ENCODE measurements around the gene DTD1.

DTD1 gene, protein sequence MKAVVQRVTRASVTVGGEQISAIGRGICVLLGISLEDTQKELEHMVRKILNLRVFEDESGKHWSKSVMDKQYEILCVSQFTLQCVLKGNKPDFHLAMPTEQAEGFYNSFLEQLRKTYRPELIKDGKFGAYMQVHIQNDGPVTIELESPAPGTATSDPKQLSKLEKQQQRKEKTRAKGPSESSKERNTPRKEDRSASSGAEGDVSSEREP

DNA sequence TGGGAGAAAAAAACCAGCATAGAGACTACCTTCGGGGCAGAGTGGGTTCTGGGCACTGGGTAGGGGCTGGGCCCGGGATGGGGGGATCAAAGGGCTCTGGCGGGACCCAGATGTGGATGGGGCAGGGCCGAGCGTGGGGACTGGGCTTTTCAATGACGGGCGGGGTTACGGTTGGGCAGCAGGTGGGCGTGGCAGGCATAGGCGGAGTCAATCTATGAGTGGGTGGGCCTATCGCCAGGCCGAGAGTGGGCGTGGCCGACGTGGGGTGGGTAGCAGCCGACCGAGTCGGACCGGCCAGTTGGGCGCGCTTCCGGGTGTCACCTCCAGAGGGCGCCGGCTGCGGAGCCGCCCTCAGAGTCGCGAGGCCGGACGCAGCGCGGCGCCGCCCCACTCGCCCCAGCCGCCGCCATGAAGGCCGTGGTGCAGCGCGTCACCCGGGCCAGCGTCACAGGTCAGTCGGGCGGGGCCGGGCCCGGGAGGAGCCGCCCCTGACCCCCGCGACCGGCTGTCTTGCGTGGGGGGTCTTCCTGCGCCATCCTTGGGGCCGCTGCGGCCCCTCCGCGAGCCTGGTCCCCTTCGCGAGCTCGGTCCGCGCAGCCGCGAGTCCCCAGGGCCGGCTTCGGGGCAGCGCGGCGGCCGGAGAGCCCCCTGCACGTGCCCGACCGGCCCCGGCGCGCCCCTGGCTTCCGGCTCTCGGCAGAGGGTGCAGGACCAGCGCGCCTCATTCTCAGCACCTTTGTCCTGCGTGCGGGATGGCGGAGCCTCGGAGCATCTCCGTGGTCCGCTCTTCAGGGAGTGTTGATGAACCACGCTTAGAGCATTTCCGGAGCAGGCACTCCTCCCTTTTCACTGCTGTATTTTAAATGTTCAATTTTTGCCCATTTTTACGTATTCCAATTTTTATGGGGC, at the start of gene DTD1:
TSS of gene DTD1 (plus strand) at position 390 of the 909 bp plus-strand sequence. CDS start at position 409, 19 bp downstream.
- H3K4me3 Mint-ChIP-seq, result peak within 1 kb of the TSS; percentile 86
- H3K27me3 Mint-ChIP-seq (ENCODE audit: low read depth), result peaks cover 9% of the 10 kb centered on the region
- no peaks in the 10 kb centered on the region for H3K36me3 Mint-ChIP-seq (ENCODE audit: low read depth)
- peaks cover 20% of the 10 kb centered on the region for H3K4me1 Mint-ChIP-seq (ENCODE audit: low read depth)
- H3K9me3 Mint-ChIP-seq, result no peaks in the 10 kb centered on the region
- H3K27ac Mint-ChIP-seq, result peak within 1 kb of the TSS; percentile 85

- Mint-ChIP-seq H3K4me1 (ENCODE audit: low read depth) (peaks cover 6% of the 10 kb centered on the region), H3K9me3 (no peaks in the 10 kb centered on the region), H3K36me3 (ENCODE audit: low read depth) (peaks cover 60% of the 10 kb centered on the region), H3K27me3 (ENCODE audit: low read depth) (no peaks in the 10 kb centered on the region), H3K4me3 (no peak overlapping the region), H3K27ac (no peak overlapping the region)
Measured at GRCh38 chr20:18541741-18542140, 46.1 kb upstream of the DTD1 start.

GRCh38 chr20:18543216-18543615, 44.6 kb upstream of the DTD1 start:
- Mint-ChIP-seq H3K27me3 (ENCODE audit: low read depth) (no peaks in the 10 kb centered on the region), H3K4me1 (ENCODE audit: low read depth) (peaks cover 6% of the 10 kb centered on the region), H3K9me3 (no peaks in the 10 kb centered on the region), H3K27ac (no peak overlapping the region), H3K36me3 (ENCODE audit: low read depth) (peaks cover 58% of the 10 kb centered on the region), H3K4me3 (no peak overlapping the region)

DNA sequence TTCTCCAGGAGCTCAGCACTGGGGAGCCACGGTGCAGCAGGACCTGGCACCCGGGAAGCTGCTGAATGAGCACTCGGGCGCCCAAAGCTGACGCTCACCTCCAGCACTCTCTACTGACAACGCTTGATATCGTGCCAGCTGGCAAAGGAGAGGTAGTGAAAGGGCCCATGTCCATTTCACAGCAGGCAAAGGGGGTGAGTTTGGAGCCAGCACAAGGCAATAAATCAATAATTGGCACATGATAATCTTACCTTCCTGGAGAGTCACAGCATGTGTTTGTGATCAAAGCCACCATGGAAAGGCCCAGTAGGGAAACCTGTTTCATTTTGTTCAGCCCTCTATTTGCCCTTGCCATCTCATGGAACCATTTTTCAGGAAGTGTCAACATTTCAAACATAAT, 43.9 kb upstream of the DTD1 start:
- Mint-ChIP-seq H3K27ac (no peak overlapping the region), H3K4me1 (ENCODE audit: low read depth) (peaks cover 6% of the 10 kb centered on the region)

DNA sequence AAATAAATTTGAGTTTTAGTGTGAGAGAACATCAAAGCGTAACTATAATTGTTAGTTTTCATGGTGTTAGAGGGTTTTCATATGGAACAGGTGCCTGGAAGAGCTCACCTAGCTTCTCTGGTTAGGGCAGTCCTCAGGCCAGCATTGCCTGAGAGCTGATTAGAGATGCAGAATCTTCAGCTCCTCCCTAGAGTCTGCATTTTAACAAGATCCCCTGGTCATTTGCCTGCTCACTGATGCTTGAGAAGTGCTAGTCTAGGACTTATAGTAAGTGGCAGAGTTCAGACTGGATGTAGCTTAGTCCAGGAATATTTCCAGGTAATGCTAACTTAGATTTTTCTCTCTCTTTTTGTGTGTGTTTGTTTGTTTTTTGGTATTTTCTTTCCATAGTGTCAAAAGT, 42.3 kb upstream of the DTD1 start:
- Mint-ChIP-seq H3K9me3 (no peaks in the 10 kb centered on the region), H3K36me3 (ENCODE audit: low read depth) (peaks cover 60% of the 10 kb centered on the region), H3K4me3 (no peak overlapping the region), H3K27me3 (ENCODE audit: low read depth) (no peaks in the 10 kb centered on the region), H3K27ac (no peak overlapping the region), H3K4me1 (ENCODE audit: low read depth) (peaks cover 2% of the 10 kb centered on the region)

More for the DNA sequence above, 43.9 kb upstream of the DTD1 start:
- no peaks in the 10 kb centered on the region for H3K27me3 Mint-ChIP-seq (ENCODE audit: low read depth)
- no peak overlapping the region for H3K4me3 Mint-ChIP-seq
- peaks cover 62% of the 10 kb centered on the region for H3K36me3 Mint-ChIP-seq (ENCODE audit: low read depth)
- H3K9me3 Mint-ChIP-seq, result no peaks in the 10 kb centered on the region

DNA sequence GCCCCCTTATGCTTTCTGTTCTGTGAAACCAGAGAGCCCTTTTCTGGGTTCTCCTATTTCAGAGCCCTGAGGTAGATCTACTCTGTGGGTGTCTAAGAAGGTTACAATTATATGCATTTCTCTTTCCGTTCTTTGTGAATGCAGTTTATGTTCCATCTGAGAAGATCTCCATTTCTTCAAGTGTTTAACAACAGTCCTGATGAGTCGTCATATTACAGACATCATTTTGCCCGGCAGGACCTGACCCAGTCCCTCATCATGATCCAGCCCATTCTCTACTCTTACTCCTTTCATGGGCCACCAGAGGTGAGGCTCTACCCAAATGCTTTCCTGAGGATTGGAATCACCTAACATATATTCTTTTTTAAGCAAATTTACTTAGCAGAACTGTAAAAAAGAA, 39.4 kb upstream of the DTD1 start:
- Mint-ChIP-seq H3K4me1 (ENCODE audit: low read depth) (no peaks in the 10 kb centered on the region), H3K36me3 (ENCODE audit: low read depth) (peaks cover 53% of the 10 kb centered on the region), H3K9me3 (no peaks in the 10 kb centered on the region), H3K27me3 (ENCODE audit: low read depth) (no peaks in the 10 kb centered on the region), H3K27ac (no peak overlapping the region), H3K4me3 (no peak overlapping the region)

DNA sequence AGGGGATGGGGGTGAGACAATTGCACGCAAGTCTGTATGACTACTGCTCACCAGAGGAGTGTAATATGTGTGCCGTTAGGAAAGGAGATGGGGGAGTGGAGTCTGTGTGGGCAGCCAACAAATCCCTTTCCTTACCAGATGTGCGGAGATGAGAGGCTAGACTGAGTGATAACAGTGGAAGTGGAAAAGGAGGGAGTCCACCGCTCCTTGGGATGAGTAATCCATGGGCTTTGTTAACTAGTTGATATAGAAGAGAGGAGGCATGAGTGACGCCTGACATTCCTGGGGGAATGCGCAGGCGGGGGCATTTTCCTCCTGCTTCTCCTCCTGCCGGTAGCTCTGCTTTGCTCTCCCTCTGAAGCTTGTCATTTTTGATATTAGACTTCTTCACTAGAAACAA, 34.1 kb upstream of the DTD1 start:
- no peak overlapping the region for H3K4me3 Mint-ChIP-seq
- H3K27ac Mint-ChIP-seq, result no peak overlapping the region
- no peaks in the 10 kb centered on the region for H3K9me3 Mint-ChIP-seq
- no peaks in the 10 kb centered on the region for H3K27me3 Mint-ChIP-seq (ENCODE audit: low read depth)
- peaks cover 2% of the 10 kb centered on the region for H3K4me1 Mint-ChIP-seq (ENCODE audit: low read depth)
- peaks cover 38% of the 10 kb centered on the region for H3K36me3 Mint-ChIP-seq (ENCODE audit: low read depth)

DNA sequence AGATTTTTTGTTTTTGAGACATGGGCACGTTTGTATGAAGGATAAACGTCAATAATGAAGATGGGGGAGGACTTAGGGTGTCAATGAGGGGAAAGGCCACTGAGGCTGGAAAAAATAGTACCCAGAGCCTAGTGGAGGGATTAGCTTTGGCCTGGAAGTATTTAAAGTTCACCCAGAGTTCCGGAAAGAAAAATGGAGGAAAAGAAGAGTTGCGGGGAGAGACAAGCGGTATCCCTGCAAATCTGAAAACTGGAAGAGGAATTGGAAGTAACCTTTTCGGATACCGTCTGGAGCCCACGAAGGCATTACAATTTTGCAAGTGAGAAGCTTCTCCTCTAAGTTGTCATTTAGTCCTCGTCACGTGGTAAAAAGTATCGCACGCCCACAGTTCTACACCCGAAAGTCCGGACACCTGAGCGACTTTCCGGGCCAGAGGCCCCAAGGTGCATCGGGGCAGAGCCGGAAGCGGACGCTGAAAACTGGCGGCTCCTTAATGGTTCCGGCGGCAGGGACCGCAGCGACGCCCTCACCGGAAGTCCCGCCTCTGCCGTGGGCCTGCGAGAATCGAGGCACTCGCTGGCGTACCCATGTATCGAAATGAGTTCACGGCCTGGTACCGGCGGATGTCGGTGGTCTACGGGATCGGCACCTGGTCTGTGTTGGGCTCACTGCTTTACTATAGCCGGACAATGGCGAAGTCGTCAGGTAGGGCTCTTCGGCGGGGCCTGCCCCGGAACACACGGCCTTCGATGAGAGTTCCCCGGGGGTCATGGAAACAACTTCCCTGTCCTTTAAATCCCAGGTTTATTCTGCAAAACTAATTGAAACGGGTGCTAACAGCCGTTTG, 20.7 kb upstream of the DTD1 start, which contains the start of gene SMIM26:
TSS of gene SMIM26 (plus strand) at position 541 of the 847 bp plus-strand sequence. CDS start at position 588, 47 bp downstream.
- peaks cover 30% of the 10 kb centered on the region for H3K36me3 Mint-ChIP-seq (ENCODE audit: low read depth)
- H3K9me3 Mint-ChIP-seq, result no peaks in the 10 kb centered on the region
- no peaks in the 10 kb centered on the region for H3K27me3 Mint-ChIP-seq (ENCODE audit: low read depth)

DNA sequence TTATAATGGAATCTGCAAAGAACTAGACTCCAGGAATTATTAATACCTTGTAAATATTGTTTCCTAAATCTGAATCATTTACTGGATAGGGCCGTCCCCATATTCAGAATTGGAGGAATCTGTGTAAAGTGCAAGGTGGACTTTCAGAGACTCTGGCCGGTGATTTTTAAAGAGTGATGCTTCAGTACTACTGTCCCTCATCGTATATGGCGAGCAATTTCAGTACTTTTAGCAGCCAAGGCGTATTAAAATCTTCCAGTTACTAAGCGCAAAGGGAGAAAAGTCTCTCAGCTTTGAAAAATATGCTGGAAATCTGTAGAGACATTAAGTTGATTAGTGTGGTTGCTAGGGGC, 20.1 kb upstream of the DTD1 start:
- no peaks in the 10 kb centered on the region for H3K27me3 Mint-ChIP-seq (ENCODE audit: low read depth)
- peaks cover 28% of the 10 kb centered on the region for H3K36me3 Mint-ChIP-seq (ENCODE audit: low read depth)
- H3K4me3 Mint-ChIP-seq, result peak overlapping the region; percentile 97
- no peaks in the 10 kb centered on the region for H3K9me3 Mint-ChIP-seq
- peak overlapping the region; percentile 97 for H3K27ac Mint-ChIP-seq
- peaks cover 15% of the 10 kb centered on the region for H3K4me1 Mint-ChIP-seq (ENCODE audit: low read depth)

More for the DNA sequence above, 20.7 kb upstream of the DTD1 start, which contains the start of gene SMIM26:
- Mint-ChIP-seq H3K27ac (peak within 1 kb of the TSS; percentile 97), H3K4me1 (ENCODE audit: low read depth) (peaks cover 15% of the 10 kb centered on the region), H3K4me3 (peak within 1 kb of the TSS; percentile 97)

- Mint-ChIP-seq H3K4me3 (no peak overlapping the region), H3K9me3 (no peaks in the 10 kb centered on the region), H3K27ac (no peak overlapping the region), H3K36me3 (ENCODE audit: low read depth) (peaks cover 24% of the 10 kb centered on the region), H3K27me3 (ENCODE audit: low read depth) (no peaks in the 10 kb centered on the region), H3K4me1 (ENCODE audit: low read depth) (peaks cover 15% of the 10 kb centered on the region)
Measured at GRCh38 chr20:18571009-18571408, 16.8 kb upstream of the DTD1 start.

DNA sequence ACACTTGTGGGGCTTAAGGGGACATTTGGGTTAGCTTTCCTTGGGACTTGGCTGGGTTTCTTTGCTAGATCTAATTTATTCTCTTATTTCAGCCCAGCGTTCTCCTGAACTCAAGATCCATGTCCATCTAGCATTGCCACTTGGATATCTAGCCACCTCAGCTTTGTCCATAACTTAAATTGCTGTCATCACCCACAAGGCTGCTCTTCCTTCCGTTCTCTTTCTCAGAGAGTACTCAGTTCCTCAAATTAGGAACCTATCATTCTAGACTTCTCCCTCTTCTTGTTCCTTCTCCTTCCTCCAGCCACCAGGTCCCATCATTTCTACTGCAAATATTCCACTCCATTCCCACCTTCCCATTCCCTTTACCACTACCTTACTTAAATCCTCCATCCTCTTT, 16.3 kb upstream of the DTD1 start:
- Mint-ChIP-seq H3K9me3 (no peaks in the 10 kb centered on the region), H3K4me1 (ENCODE audit: low read depth) (peaks cover 12% of the 10 kb centered on the region), H3K27me3 (ENCODE audit: low read depth) (no peaks in the 10 kb centered on the region), H3K4me3 (no peak overlapping the region), H3K36me3 (ENCODE audit: low read depth) (peaks cover 23% of the 10 kb centered on the region), H3K27ac (no peak overlapping the region)

DNA sequence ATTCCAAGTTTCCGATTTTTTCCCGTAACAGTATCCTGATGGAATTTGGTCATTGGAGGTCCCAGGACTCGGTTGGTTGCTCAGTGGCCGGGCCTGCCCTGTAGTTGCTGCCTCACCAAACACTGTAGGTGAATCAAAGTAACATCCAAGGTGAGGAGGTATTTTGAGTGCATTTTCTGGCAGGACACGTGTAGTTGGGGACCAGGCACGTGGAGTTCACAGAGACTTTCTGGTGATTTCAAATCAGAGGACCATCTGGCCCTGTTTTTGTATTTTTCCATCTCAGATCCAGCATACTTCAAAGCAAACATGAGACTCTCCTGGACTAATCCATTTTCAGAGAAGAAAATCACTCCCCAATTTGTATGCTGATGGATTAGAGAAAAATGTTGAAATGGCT, 9.9 kb upstream of the DTD1 start:
- Mint-ChIP-seq H3K9me3 (no peaks in the 10 kb centered on the region), H3K27me3 (ENCODE audit: low read depth) (no peaks in the 10 kb centered on the region), H3K36me3 (ENCODE audit: low read depth) (no peaks in the 10 kb centered on the region), H3K4me1 (ENCODE audit: low read depth) (peaks cover 3% of the 10 kb centered on the region), H3K27ac (no peak overlapping the region), H3K4me3 (no peak overlapping the region)

- Mint-ChIP-seq H3K27ac (no peak overlapping the region), H3K4me3 (no peak overlapping the region), H3K4me1 (ENCODE audit: low read depth) (peaks cover 3% of the 10 kb centered on the region), H3K36me3 (ENCODE audit: low read depth) (no peaks in the 10 kb centered on the region), H3K9me3 (no peaks in the 10 kb centered on the region), H3K27me3 (ENCODE audit: low read depth) (peaks cover 1% of the 10 kb centered on the region)
Measured at GRCh38 chr20:18578581-18578980, 9.3 kb upstream of the DTD1 start.

DNA sequence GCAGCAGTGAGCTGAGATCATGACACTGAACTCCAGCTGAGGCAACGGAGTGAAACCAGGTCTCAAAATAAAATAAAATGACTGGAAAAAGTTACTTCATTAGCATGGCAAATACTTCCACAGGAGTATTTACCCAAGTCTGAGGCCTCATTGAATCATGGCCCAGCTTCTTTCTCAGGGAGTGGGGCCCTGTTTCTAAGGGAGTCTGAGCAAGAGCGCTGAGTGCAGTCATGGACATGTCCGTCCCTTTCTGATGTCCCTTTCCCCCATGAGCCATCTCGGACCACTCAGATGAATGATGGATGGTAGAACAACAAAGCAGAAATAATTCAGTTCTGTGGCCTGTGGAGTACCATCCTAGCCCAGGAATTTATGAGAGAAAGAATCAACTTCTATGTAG, 7.8 kb upstream of the DTD1 start:
- Mint-ChIP-seq H3K36me3 (ENCODE audit: low read depth) (no peaks in the 10 kb centered on the region), H3K27me3 (ENCODE audit: low read depth) (peaks cover 9% of the 10 kb centered on the region), H3K27ac (no peak overlapping the region), H3K4me1 (ENCODE audit: low read depth) (peaks cover 3% of the 10 kb centered on the region), H3K4me3 (no peak overlapping the region), H3K9me3 (no peaks in the 10 kb centered on the region)
